ENCODE results near the gene SPATA21. TPM values are rescaled to one million over a fixed set of nuclear protein-coding genes. Genes with fewer than 3 reads are reported as not detected.
"Not testable (repeated sequence)": the region's sequence is repeated elsewhere in the genome, so short reads cannot be mapped to it uniquely, and the experiment has no call there.

Gene SPATA21
- total and polyA plus RNA-seq, 4 donors: 0.08 to 0.42 TPM; not detected in 2

DNA sequence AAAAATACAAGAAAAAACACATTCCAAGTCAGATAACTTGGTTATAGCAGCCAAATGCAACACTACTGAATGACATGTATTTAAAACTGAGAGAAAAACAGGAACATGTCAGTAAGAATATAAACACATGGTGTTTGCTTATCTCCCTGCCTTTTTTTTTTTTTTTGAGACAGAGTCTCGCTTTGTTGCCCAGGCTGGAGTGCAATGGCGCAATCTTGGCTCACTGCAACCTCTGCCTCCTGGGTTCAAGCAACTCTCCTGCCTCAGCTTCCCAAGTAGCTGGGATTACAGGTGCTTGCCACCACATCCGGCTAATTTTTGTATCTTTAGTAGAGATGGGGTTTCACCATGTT, 72.1 kb downstream of the SPATA21 start:
- 56% methylated on average over 3 of the region's 3 CpGs for WGBS
- H3K4me1 ChIP-seq (ENCODE audit: control insufficient read depth in 4 of 4, insufficient read depth in 4 of 4, low read length in 3 of 4): peaks cover 5 to 19% (median 12%) of the 10 kb centered on the region in 4 donors
- not testable (repeated sequence) for H3K9ac ChIP-seq (ENCODE audit: low read depth in 1 of 2, low read length in 2 of 2); DNase-seq (ENCODE audit: low spot score); H3K36me3 ChIP-seq (ENCODE audit: control insufficient read depth in 4 of 4, insufficient read depth in 3 of 4, low read depth in 1 of 4, low read length in 3 of 4); H3K27me3 ChIP-seq (ENCODE audit: control insufficient read depth in 4 of 4, insufficient read depth in 4 of 4, low read length in 3 of 4); H3K4me3 ChIP-seq (ENCODE audit: low read depth in 1 of 3, low read length in 3 of 3); H3K9me3 ChIP-seq (ENCODE audit: control insufficient read depth in 4 of 4, low read length in 3 of 4); H3K27ac ChIP-seq (ENCODE audit: low read depth in 1 of 2, low read length in 2 of 2)

DNA sequence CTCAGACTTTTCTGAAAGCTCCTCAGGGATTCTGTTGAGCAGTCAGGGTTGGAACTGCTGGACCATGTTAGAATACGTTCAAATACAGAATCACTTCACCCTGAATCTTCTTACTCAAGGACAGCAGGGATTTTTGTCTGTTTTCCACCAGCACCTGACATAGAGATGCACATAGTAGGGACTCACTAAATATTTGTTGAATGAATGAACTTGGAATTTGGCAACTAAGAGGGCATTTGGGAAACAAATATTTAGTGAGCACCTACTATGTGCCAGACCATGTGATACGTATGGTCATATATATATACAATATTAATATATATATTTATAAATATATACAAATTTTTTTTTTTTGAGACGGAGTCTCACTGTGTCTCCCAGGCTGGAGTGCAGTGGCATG, 80.4 kb downstream of the SPATA21 start:
- Histone ChIP-seq H3K36me3 (ENCODE audit: control insufficient read depth in 4 of 4, insufficient read depth in 3 of 4, low read depth in 1 of 4, low read length in 3 of 4) (no peaks in the 10 kb centered on the region), H3K27ac (ENCODE audit: low read depth in 1 of 2, low read length in 2 of 2) (no peak overlapping the region), H3K4me1 (ENCODE audit: control insufficient read depth in 4 of 4, insufficient read depth in 4 of 4, low read length in 3 of 4) (peaks cover 0 to 5% (median 2%) of the 10 kb centered on the region in 4 donors), H3K4me3 (ENCODE audit: low read depth in 1 of 3, low read length in 3 of 3) (no peak overlapping the region), H3K9ac (ENCODE audit: low read depth in 1 of 2, low read length in 2 of 2) (no peak overlapping the region), H3K9me3 (ENCODE audit: control insufficient read depth in 4 of 4, low read length in 3 of 4) (no peaks in the 10 kb centered on the region), H3K27me3 (ENCODE audit: control insufficient read depth in 4 of 4, insufficient read depth in 4 of 4, low read length in 3 of 4) (no peaks in the 10 kb centered on the region)
- 89% methylated on average over 3 of the region's 3 CpGs for WGBS
- DNase-seq (ENCODE audit: low spot score): no peak
- TF ChIP-seq GABPA (IDR thresholded peaks at IDR 0.05 in 1 of 2, conservative IDR thresholded peaks at IDR 0.05 in 1 of 2): no peak
- no peak for TF ChIP-seq RXRA (IDR thresholded peaks at IDR 0.05)
- no peak for TF ChIP-seq HNF4G (IDR thresholded peaks at IDR 0.05)
- no peak for TF ChIP-seq HNF4A (conservative IDR thresholded peaks at IDR 0.05)

DNA sequence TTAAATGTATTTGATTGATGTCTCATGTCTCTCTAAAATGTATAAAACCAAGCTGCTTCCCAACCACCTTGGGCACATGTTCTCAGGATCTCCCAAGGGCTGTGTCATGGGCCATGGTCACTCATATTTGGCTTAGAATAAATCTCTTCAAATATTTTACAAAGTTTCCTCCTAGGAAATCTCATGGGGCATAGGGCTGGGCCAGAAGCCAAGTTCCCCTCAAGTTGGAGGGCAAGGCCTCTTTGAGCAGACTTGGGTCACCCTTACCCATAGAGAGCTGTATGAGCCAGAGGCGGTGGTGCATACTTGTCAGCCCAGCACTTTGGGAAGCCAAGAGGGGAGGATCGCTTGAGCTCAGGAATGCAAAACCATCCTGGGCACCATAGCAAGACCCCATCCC, 82.6 kb downstream of the SPATA21 start:
- 92% methylated on average over 2 of the region's 2 CpGs for WGBS
- no peak overlapping the region for H3K27ac ChIP-seq (ENCODE audit: low read depth in 1 of 2, low read length in 2 of 2)
- H3K9me3 ChIP-seq (ENCODE audit: control insufficient read depth in 4 of 4, low read length in 3 of 4): no peaks in the 10 kb centered on the region
- H3K4me3 ChIP-seq (ENCODE audit: low read depth in 1 of 3, low read length in 3 of 3): no peak overlapping the region
- TF ChIP-seq, protein P1, sequence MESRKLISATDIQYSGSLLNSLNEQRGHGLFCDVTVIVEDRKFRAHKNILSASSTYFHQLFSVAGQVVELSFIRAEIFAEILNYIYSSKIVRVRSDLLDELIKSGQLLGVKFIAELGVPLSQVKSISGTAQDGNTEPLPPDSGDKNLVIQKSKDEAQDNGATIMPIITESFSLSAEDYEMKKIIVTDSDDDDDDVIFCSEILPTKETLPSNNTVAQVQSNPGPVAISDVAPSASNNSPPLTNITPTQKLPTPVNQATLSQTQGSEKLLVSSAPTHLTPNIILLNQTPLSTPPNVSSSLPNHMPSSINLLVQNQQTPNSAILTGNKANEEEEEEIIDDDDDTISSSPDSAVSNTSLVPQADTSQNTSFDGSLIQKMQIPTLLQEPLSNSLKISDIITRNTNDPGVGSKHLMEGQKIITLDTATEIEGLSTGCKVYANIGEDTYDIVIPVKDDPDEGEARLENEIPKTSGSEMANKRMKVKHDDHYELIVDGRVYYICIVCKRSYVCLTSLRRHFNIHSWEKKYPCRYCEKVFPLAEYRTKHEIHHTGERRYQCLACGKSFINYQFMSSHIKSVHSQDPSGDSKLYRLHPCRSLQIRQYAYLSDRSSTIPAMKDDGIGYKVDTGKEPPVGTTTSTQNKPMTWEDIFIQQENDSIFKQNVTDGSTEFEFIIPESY (IDR thresholded peaks at IDR 0.05): no peak
- TF ChIP-seq FOXA2 (IDR thresholded peaks at IDR 0.05) (no peak), FOXA1 (IDR thresholded peaks at IDR 0.05) (no peak), SP1 (IDR thresholded peaks at IDR 0.05) (no peak), RAD21 (IDR thresholded peaks at IDR 0.05) (no peak), EGR1 (IDR thresholded peaks at IDR 0.05; ENCODE audit: low read depth in 2 of 2) (no peak), HNF4A (conservative IDR thresholded peaks at IDR 0.05) (no peak), HNF4G (IDR thresholded peaks at IDR 0.05) (no peak), RXRA (IDR thresholded peaks at IDR 0.05) (no peak), TAF1 (conservative IDR thresholded peaks at IDR 0.05) (no peak)
- TF ChIP-seq, protein P2, sequence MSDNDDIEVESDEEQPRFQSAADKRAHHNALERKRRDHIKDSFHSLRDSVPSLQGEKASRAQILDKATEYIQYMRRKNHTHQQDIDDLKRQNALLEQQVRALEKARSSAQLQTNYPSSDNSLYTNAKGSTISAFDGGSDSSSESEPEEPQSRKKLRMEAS (IDR thresholded peaks at IDR 0.05): no peak
- TF ChIP-seq, protein P3, sequence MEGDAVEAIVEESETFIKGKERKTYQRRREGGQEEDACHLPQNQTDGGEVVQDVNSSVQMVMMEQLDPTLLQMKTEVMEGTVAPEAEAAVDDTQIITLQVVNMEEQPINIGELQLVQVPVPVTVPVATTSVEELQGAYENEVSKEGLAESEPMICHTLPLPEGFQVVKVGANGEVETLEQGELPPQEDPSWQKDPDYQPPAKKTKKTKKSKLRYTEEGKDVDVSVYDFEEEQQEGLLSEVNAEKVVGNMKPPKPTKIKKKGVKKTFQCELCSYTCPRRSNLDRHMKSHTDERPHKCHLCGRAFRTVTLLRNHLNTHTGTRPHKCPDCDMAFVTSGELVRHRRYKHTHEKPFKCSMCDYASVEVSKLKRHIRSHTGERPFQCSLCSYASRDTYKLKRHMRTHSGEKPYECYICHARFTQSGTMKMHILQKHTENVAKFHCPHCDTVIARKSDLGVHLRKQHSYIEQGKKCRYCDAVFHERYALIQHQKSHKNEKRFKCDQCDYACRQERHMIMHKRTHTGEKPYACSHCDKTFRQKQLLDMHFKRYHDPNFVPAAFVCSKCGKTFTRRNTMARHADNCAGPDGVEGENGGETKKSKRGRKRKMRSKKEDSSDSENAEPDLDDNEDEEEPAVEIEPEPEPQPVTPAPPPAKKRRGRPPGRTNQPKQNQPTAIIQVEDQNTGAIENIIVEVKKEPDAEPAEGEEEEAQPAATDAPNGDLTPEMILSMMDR (IDR thresholded peaks at IDR 0.05; ENCODE audit: low read depth, low read length, missing input control): no peak
- TF ChIP-seq, protein P4, sequence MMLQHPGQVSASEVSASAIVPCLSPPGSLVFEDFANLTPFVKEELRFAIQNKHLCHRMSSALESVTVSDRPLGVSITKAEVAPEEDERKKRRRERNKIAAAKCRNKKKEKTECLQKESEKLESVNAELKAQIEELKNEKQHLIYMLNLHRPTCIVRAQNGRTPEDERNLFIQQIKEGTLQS (IDR thresholded peaks at IDR 0.05): no peak
- no peaks in the 10 kb centered on the region for H3K36me3 ChIP-seq (ENCODE audit: control insufficient read depth in 4 of 4, insufficient read depth in 3 of 4, low read depth in 1 of 4, low read length in 3 of 4)
- no peaks in the 10 kb centered on the region for H3K27me3 ChIP-seq (ENCODE audit: control insufficient read depth in 4 of 4, insufficient read depth in 4 of 4, low read length in 3 of 4)
- no peak for DNase-seq (ENCODE audit: low spot score)
- no peak overlapping the region for H3K9ac ChIP-seq (ENCODE audit: low read depth in 1 of 2, low read length in 2 of 2)
- H3K4me1 ChIP-seq (ENCODE audit: control insufficient read depth in 4 of 4, insufficient read depth in 4 of 4, low read length in 3 of 4): peaks cover 4 to 24% (median 16%) of the 10 kb centered on the region in 4 donors
